Measurements from ENCODE around the gene SRPRA. TPM values are rescaled to one million over a fixed set of nuclear protein-coding genes. Genes with fewer than 3 reads are reported as not detected.
A peak's percentile ranks its signal among the peaks of the same experiment; 100 is the strongest.

SRPRA gene, protein sequence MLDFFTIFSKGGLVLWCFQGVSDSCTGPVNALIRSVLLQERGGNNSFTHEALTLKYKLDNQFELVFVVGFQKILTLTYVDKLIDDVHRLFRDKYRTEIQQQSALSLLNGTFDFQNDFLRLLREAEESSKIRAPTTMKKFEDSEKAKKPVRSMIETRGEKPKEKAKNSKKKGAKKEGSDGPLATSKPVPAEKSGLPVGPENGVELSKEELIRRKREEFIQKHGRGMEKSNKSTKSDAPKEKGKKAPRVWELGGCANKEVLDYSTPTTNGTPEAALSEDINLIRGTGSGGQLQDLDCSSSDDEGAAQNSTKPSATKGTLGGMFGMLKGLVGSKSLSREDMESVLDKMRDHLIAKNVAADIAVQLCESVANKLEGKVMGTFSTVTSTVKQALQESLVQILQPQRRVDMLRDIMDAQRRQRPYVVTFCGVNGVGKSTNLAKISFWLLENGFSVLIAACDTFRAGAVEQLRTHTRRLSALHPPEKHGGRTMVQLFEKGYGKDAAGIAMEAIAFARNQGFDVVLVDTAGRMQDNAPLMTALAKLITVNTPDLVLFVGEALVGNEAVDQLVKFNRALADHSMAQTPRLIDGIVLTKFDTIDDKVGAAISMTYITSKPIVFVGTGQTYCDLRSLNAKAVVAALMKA
- total RNA-seq = 61.3 and 71.3 TPM in 2 replicates

- Histone ChIP-seq H3K27me3 (ENCODE audit: control insufficient read depth, insufficient read depth, low read length) (no peaks in the 10 kb centered on the region), H3K36me3 (ENCODE audit: control insufficient read depth, insufficient read depth, low read length) (peaks cover 31% of the 10 kb centered on the region), H3K4me3 (ENCODE audit: low read depth, low read length) (peak within 1 kb of the TSS; percentile 93)
- no peak for FAIRE-seq
- TF ChIP-seq, protein P1, sequence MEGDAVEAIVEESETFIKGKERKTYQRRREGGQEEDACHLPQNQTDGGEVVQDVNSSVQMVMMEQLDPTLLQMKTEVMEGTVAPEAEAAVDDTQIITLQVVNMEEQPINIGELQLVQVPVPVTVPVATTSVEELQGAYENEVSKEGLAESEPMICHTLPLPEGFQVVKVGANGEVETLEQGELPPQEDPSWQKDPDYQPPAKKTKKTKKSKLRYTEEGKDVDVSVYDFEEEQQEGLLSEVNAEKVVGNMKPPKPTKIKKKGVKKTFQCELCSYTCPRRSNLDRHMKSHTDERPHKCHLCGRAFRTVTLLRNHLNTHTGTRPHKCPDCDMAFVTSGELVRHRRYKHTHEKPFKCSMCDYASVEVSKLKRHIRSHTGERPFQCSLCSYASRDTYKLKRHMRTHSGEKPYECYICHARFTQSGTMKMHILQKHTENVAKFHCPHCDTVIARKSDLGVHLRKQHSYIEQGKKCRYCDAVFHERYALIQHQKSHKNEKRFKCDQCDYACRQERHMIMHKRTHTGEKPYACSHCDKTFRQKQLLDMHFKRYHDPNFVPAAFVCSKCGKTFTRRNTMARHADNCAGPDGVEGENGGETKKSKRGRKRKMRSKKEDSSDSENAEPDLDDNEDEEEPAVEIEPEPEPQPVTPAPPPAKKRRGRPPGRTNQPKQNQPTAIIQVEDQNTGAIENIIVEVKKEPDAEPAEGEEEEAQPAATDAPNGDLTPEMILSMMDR (IDR thresholded peaks at IDR 0.05; ENCODE audit: insufficient read depth, low read length, severe bottlenecking) = no peak
- DNase-seq (ENCODE audit: low read depth) = peak; percentile 95
These were observed at the start of gene SRPRA, which contains the start of gene FOXRED1 for GRCh38 chr11:126268708-126269579. Gene SRPRA, minus strand, starts transcription at chr11:126268895. Its CDS starts 91 bp downstream, at chr11:126268804. Gene FOXRED1, plus strand, starts transcription at chr11:126269154. Its CDS starts 53 bp downstream, at chr11:126269207.

- Histone ChIP-seq H3K36me3 (ENCODE audit: control insufficient read depth, insufficient read depth, low read length) (no peaks in the 10 kb centered on the region), H3K4me3 (ENCODE audit: low read depth, low read length) (no peak overlapping the region), H3K27me3 (ENCODE audit: control insufficient read depth, insufficient read depth, low read length) (no peaks in the 10 kb centered on the region)
- FAIRE-seq (no peak), DNase-seq (ENCODE audit: low read depth) (peak; percentile 28)
- TF ChIP-seq, protein P1 (IDR thresholded peaks at IDR 0.05; ENCODE audit: insufficient read depth, low read length, severe bottlenecking) = no peak
These were observed 49.3 kb upstream of the SRPRA start for GRCh38 chr11:126317756-126318573.

GRCh38 chr11:126317432-126317755, 48.7 kb upstream of the SRPRA start:
- no peak overlapping the region for H3K4me3 ChIP-seq (ENCODE audit: low read depth, low read length)
- TF ChIP-seq, protein P1 (IDR thresholded peaks at IDR 0.05; ENCODE audit: insufficient read depth, low read length, severe bottlenecking) = no peak
- H3K36me3 ChIP-seq (ENCODE audit: control insufficient read depth, insufficient read depth, low read length) = no peaks in the 10 kb centered on the region
- H3K27me3 ChIP-seq (ENCODE audit: control insufficient read depth, insufficient read depth, low read length) = no peaks in the 10 kb centered on the region
- DNase-seq (ENCODE audit: low read depth) (no peak), FAIRE-seq (no peak)

GRCh38 chr11:126313826-126314225, 45.1 kb upstream of the SRPRA start:
- no peaks in the 10 kb centered on the region for H3K27me3 ChIP-seq (ENCODE audit: control insufficient read depth, insufficient read depth, low read length)
- FAIRE-seq (no peak), DNase-seq (ENCODE audit: low read depth) (no peak)
- TF ChIP-seq, protein P1 (IDR thresholded peaks at IDR 0.05; ENCODE audit: insufficient read depth, low read length, severe bottlenecking) = no peak
- H3K4me3 ChIP-seq (ENCODE audit: low read depth, low read length) = no peak overlapping the region
- H3K36me3 ChIP-seq (ENCODE audit: control insufficient read depth, insufficient read depth, low read length) = no peaks in the 10 kb centered on the region

DNA sequence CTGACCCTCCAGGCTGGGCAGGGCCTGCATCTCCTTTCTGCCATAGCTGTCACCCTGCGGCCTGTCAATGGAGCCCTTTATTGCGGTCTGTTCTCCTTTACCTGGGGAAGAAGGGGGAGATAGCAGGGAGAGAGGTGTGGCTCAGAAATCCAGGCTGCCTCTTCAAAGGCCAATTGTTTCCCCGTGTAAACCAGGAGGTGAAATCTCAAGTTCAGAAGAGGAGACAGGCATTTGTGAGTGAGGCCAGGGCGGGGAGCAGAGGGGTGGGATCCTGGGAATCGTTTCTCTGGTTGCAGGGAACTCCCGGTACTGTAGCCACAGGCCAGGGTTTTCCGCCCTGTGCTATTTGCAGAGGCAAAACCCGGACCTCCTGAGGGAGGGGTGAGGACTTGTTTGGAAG, 44.3 kb upstream of the SRPRA start:
- Histone ChIP-seq H3K27me3 (ENCODE audit: control insufficient read depth, insufficient read depth, low read length) (no peaks in the 10 kb centered on the region), H3K36me3 (ENCODE audit: control insufficient read depth, insufficient read depth, low read length) (no peaks in the 10 kb centered on the region), H3K4me3 (ENCODE audit: low read depth, low read length) (no peak overlapping the region)
- DNase-seq (ENCODE audit: low read depth) (no peak), FAIRE-seq (no peak)
- TF ChIP-seq, protein P1 (IDR thresholded peaks at IDR 0.05; ENCODE audit: insufficient read depth, low read length, severe bottlenecking) = no peak
